Stimulated activated CD8-positive, alpha-beta memory T cell treated with anti-CD3 and anti-CD28 coated beads, Interleukin-7, amount 100 ng/mL, for 24 hours (primary cell): Measurements from ENCODE around the gene BATF.

Source experiments
- DNase-seq: peaks from one replicate; pipeline ENCODE4 v3.0.0-alpha.2; 2020; ENCODE audit warnings: low read depth

BATF gene

GRCh38 chr14:75533791-75534555 lies 11.7 kb downstream of the BATF start:
- DNase-seq = no peak

GRCh38 chr14:75535164-75535898 lies 13.1 kb downstream of the BATF start:
- DNase-seq = no peak

GRCh38 chr14:75537071-75537470 lies 14.8 kb downstream of the BATF start:
- DNase-seq = no peak

GRCh38 chr14:75539162-75539560 lies 16.9 kb downstream of the BATF start:
- no peak for DNase-seq

GRCh38 chr14:75539561-75540478 lies 17.6 kb downstream of the BATF start:
- DNase-seq = no peak

GRCh38 chr14:75540479-75540851 lies 18.2 kb downstream of the BATF start:
- no peak for DNase-seq

- DNase-seq = peak; percentile 49
These were observed 20.4 kb downstream of the BATF start for GRCh38 chr14:75542588-75543091.

- DNase-seq = no peak
These were observed 21.0 kb downstream of the BATF start for GRCh38 chr14:75543253-75543652.

- DNase-seq = no peak
These were observed 21.5 kb downstream of the BATF start for GRCh38 chr14:75543786-75544185.

- no peak for DNase-seq
These were observed 23.6 kb downstream of the BATF start for GRCh38 chr14:75545907-75546306.

GRCh38 chr14:75547552-75548250 lies 25.4 kb downstream of the BATF start:
- DNase-seq = no peak

- no peak for DNase-seq
These were observed 26.3 kb downstream of the BATF start for GRCh38 chr14:75548544-75548943.

- DNase-seq = no peak
These were observed 26.9 kb downstream of the BATF start for GRCh38 chr14:75549169-75549568.

- DNase-seq = no peak
These were observed 28.8 kb downstream of the BATF start for GRCh38 chr14:75551021-75551420.

GRCh38 chr14:75553157-75553556 lies 30.9 kb downstream of the BATF start:
- no peak for DNase-seq

- no peak for DNase-seq
These were observed 31.6 kb downstream of the BATF start for GRCh38 chr14:75553761-75554364.

GRCh38 chr14:75554482-75554881 lies 32.2 kb downstream of the BATF start:
- DNase-seq = no peak

- no peak for DNase-seq
These were observed 36.2 kb downstream of the BATF start for GRCh38 chr14:75558440-75558839.

- DNase-seq = no peak
These were observed 36.8 kb downstream of the BATF start for GRCh38 chr14:75559045-75559444.

- DNase-seq = peak; percentile 32
These were observed 37.4 kb downstream of the BATF start for GRCh38 chr14:75559451-75560222.
